HG03575 (cell line): ENCODE data around the gene PNP.

Experiments used
- ATAC-seq: cut with Tn5 transposase; IDR thresholded peaks from one replicate; pipeline ENCODE4 v1.9.1; 2021; ENCODE audit not compliant: unreplicated experiment, insufficient number of reproducible peaks, low FRiP score; ENCODE audit errors: extremely low read depth

Gene PNP

DNA sequence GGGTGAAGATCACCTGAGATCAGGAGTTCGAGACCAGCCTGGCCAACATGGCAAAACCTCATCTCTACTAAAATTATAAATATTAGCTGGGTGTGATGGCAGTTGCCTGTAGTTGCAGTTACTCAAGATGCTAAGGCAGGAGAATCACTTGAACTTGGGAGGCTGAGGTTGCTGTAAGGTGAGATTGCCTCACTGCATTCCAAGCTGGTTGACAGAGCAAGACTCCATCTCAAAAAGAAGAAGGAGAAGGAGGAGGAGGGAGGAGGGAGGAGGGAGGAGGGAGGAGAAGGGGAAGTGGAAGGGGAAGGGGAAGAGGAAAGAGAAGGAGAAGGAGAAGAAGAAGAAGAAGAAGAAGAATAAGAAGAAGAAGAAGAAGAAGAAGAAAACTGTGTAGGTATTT is 53.1 kb downstream of the PNP start:
- no peak for ATAC-seq

DNA sequence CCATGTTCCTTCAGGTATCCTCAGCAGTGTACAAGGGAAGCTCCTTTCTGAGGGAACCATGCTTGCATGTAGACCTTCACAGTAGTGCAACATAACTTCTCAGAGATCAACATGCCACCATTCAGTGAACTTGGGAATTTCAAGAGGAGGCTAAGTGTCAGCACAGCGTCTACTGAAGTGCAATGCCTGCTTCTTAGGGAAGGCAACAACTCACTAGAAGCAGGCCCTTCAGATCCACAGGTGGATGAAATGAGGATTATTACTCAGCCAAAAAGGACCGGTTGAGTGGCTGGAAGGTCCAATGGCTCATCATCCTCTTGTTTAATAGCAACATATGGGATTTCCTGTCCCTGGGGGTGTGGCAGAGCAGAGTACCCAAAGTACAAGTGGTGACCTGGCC is 54.8 kb downstream of the PNP start:
- no peak for ATAC-seq
